Upper lobe of right lung (tissue), 1 donor: Measurements from ENCODE around the gene ALDH9A1. TPM values are rescaled to one million over a fixed set of nuclear protein-coding genes. Genes with fewer than 3 reads are reported as not detected.
"Not testable (repeated sequence)": the region's sequence is repeated elsewhere in the genome, so short reads cannot be mapped to it uniquely, and the experiment has no call there.

Experiments used
- ATAC-seq: fragments of 200-7000 bp; cut with Tn5 transposase; one replicate; pipeline ENCODE4 v1.9.1; 2020; ENCODE audit warnings: mild to moderate bottlenecking, moderate library complexity
- DNase-seq: peaks from one replicate; pipeline ENCODE4 v3.0.0-alpha.2; 2020
- H3K27ac ChIP-seq: fragments of 200-600 bp; one replicate; pipeline ENCODE4 v1.8.0; 2022
- H3K27me3 ChIP-seq: fragments of 200-600 bp; one replicate; pipeline ENCODE4 v1.8.0; 2022; ENCODE audit warnings: mild to moderate bottlenecking
- H3K36me3 ChIP-seq: fragments of 200-600 bp; one replicate; pipeline ENCODE4 v1.8.0; 2022
- H3K4me1 ChIP-seq: fragments of 200-600 bp; one replicate; pipeline ENCODE4 v1.8.0; 2022
- H3K4me3 ChIP-seq: fragments of 200-600 bp; one replicate; pipeline ENCODE4 v1.8.0; 2022; ENCODE audit warnings: mild to moderate bottlenecking
- H3K9me3 ChIP-seq: fragments of 200-600 bp; one replicate; pipeline ENCODE4 v1.8.0; 2022
- intact Hi-C: fragments of 100-400 bp; cut with DNase I; formaldehyde crosslinking; loops from one replicate; pipeline ENCODE4 v1.11.0; 2022
- total RNA-seq: library from RNA; stranded (reverse); fragmentation: NEBNext Ultra II Directional; extraction: Animal tissue kit (Norgen Biotek cat#: 25700); gene quantifications from one replicate; pipeline ENCODE4 v1.2.1, GENCODE V29; 2021
- TF ChIP-seq, protein P1 (sequence below): fragments of 200-600 bp; IDR thresholded peaks from one replicate; pipeline ENCODE4 v1.8.0; 2022; ENCODE audit warnings: antibody characterized with exemption
- donor health status: DM: no; HTN: yes; CAD: no; lungs with severe emphysema.

The ALDH9A1 gene
- total RNA-seq, 1 donor from 2014 or later: 68.5 TPM

DNA sequence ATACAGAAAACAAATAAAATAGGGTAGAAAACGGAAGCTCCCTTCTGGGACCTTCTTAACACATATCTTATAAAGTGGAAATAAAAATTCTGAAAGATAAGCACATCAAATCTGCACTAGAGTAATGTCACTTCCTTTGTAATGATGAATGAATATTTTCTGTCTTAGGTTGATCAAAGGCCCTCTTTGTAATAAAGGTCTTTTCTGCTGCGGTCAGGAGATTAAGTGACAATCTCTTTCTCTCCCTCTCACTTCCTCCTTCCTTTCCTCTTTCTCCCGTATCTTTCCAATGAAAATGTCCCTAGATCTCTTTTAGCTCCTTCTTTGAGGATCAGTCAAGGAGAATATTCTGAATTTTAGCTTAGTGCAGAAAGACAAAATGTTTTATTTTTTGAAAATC lies 36.5 kb upstream of the ALDH9A1 start:
- TF ChIP-seq, protein P1, sequence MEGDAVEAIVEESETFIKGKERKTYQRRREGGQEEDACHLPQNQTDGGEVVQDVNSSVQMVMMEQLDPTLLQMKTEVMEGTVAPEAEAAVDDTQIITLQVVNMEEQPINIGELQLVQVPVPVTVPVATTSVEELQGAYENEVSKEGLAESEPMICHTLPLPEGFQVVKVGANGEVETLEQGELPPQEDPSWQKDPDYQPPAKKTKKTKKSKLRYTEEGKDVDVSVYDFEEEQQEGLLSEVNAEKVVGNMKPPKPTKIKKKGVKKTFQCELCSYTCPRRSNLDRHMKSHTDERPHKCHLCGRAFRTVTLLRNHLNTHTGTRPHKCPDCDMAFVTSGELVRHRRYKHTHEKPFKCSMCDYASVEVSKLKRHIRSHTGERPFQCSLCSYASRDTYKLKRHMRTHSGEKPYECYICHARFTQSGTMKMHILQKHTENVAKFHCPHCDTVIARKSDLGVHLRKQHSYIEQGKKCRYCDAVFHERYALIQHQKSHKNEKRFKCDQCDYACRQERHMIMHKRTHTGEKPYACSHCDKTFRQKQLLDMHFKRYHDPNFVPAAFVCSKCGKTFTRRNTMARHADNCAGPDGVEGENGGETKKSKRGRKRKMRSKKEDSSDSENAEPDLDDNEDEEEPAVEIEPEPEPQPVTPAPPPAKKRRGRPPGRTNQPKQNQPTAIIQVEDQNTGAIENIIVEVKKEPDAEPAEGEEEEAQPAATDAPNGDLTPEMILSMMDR: no peak
- no peak overlapping the region for H3K27ac ChIP-seq
- H3K4me1 ChIP-seq: no peaks in the 10 kb centered on the region
- no peaks in the 10 kb centered on the region for H3K27me3 ChIP-seq
- no peak for ATAC-seq
- no peaks in the 10 kb centered on the region for H3K9me3 ChIP-seq
- peaks cover 35% of the 10 kb centered on the region for H3K36me3 ChIP-seq
- no peak for DNase-seq
- intact Hi-C loops: no loop called here
- H3K4me3 ChIP-seq: no peak overlapping the region

DNA sequence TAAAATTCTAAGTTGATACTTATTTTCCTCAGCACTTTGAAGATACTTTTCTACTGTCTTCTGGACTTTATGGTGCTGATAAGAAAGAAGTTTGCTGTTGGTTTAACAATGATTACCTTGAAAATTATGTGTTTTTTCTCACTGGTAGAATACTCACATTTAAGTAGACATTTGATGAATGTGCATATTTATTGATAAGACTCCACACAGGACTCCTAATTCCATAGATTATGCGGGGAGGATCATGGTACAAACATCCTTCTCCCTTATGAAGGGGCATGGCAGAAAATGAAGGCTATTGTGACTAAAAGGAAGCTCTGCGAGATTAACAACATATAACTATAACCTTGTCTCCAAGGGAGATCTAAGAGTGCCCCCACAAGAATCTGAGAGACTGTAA lies 28.5 kb upstream of the ALDH9A1 start:
- no peak for DNase-seq
- Histone ChIP-seq H3K27ac (no peak overlapping the region), H3K4me1 (no peaks in the 10 kb centered on the region), H3K36me3 (peaks cover 32% of the 10 kb centered on the region), H3K4me3 (no peak overlapping the region), H3K27me3 (no peaks in the 10 kb centered on the region), H3K9me3 (no peaks in the 10 kb centered on the region)
- TF ChIP-seq, protein P1: no peak
- intact Hi-C loops: no loop called here
- no peak for ATAC-seq

DNA sequence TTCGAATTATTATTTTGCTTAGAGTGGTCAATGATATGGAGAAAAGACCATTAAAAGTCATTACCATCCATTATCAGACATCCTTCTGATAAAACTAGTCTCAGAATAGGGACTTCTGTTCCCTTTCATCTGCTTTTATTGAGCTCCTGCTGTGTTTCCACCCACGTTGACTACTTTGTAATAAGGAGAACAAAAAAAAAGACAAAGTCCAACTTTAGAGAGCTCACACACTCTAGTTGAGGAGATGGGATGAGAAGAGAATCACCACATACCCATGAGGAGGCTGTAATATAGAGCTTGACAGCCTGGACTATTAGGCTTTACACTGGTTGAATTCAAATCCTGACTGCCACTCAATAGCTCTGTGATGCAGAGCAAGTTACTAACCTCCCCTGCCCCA lies 27.8 kb upstream of the ALDH9A1 start:
- TF ChIP-seq, protein P1: no peak
- Histone ChIP-seq H3K4me1 (no peaks in the 10 kb centered on the region), H3K36me3 (peaks cover 32% of the 10 kb centered on the region), H3K4me3 (no peak overlapping the region), H3K27ac (no peak overlapping the region), H3K9me3 (no peaks in the 10 kb centered on the region), H3K27me3 (no peaks in the 10 kb centered on the region)
- ATAC-seq (no peak), DNase-seq (no peak)
- intact Hi-C loops: no loop called here

- H3K4me3 ChIP-seq: no peak overlapping the region
- no peak for DNase-seq
- no peaks in the 10 kb centered on the region for H3K4me1 ChIP-seq
- no peaks in the 10 kb centered on the region for H3K27me3 ChIP-seq
- ATAC-seq: peak; percentile 61
- no peaks in the 10 kb centered on the region for H3K36me3 ChIP-seq
- intact Hi-C loops: no loop called here
- H3K27ac ChIP-seq: no peak overlapping the region
- TF ChIP-seq, protein P1: peak; percentile 54
- H3K9me3 ChIP-seq: no peaks in the 10 kb centered on the region
Measured at GRCh38 chr1:165717918-165718515, 19.7 kb upstream of the ALDH9A1 start.

DNA sequence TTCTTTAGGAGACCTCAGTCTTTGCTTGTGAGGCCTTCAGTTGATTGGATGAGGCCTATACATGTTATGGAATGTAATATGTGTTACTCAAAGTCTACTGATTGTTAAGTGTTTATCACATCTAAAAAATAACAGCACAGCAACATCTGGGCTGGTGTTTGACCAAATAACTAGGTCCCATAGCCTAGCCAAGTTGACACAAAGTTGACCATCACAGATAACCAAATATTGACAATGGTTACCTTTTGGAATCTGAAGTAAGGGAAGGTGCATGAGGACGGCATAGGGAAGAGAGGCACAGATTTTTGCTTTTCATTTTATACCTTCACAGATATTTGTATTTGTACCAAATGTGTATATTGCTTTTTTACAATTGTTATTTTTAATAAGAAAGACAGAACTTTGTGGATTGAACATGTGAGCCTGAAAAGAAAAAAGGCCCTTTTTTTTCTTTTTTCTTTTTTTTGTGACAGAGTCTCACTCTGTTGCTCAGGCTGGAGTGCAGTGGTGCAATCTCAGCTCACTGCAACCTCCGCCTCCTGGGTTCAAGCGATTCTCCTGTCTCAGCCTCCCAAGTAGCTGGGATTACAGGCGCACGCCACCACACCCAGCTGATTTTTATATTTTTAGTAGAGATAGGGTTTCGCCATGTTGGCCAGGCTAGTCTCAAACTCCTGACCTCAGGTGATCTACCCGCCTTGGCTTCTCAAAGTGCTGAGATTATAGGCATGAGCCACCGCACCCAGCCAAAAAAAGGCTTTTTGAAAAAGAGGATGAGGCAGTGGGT lies 18.1 kb upstream of the ALDH9A1 start:
- H3K4me1 ChIP-seq, DNase-seq, H3K9me3 ChIP-seq, ATAC-seq, H3K27ac ChIP-seq, H3K4me3 ChIP-seq, H3K36me3 ChIP-seq, H3K27me3 ChIP-seq, intact Hi-C loops: not testable (repeated sequence)

- intact Hi-C loops: no loop called here
- TF ChIP-seq, protein P1: no peak
Measured at GRCh38 chr1:165712764-165713163, 14.4 kb upstream of the ALDH9A1 start.

More at GRCh38 chr1:165712764-165713163, 14.4 kb upstream of the ALDH9A1 start:
- Histone ChIP-seq H3K9me3 (no peaks in the 10 kb centered on the region), H3K27ac (no peak overlapping the region), H3K36me3 (no peaks in the 10 kb centered on the region), H3K4me1 (no peaks in the 10 kb centered on the region), H3K27me3 (no peaks in the 10 kb centered on the region), H3K4me3 (no peak overlapping the region)
- ATAC-seq: no peak
- DNase-seq: no peak
